GM18858 (cell line): ENCODE results near the gene PDE11A.
"Not testable (repeated sequence)": the region's sequence is repeated elsewhere in the genome, so short reads cannot be mapped to it uniquely, and the experiment has no call there.

Experiments
- ATAC-seq: cut with Tn5 transposase; IDR thresholded peaks from one replicate; pipeline ENCODE4 v1.9.1; 2021; ENCODE audit not compliant: unreplicated experiment

PDE11A gene

DNA sequence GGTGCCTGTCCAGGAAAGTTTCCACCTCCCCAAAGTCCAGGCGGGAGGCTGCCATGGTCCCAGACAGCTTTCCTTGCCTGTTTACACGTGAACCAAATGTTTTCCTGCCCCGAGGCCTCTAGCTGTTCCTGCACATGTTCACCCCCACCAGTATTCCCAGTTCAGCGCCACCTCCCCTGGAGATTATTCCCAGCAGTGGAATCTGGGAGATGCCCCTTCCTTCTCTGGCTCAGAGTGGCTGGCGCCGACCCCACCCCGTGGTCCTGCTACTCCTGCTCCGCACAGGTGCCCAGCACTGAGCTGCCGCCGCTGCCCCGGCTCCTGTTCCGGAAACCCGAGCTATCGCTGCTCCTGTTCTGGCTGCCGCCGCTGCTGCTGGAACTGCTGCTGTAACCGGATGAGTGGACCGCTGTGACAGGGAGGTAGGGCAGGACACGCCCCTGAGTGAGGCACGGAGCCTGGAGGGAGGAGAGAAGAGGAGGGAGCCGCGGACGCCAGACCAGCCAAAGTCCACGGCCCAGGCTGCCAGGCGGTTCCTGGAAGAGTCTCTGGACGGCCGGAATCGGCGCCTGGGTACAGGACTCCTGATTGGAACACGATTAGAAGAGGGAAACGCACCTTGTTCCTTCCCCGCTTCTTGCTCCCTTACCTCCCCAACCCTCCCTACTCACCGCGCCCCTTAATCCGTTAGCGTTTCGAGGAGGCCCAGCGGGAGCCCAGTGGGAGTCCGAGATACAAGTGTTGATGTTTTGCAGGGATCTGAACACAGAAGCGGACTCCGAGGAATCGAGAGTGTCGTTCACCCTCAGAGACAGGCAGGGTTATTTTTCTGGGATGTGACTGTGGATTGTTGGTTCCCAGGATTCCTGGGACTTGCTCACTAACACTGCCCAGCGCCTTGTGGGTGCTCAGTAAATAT is at the start of gene PDE11A:
Gene PDE11A (minus strand): TSS at position 395 of the 919 bp plus-strand sequence. CDS start 340 bp downstream, at position 55.
- ATAC-seq = no peak

DNA sequence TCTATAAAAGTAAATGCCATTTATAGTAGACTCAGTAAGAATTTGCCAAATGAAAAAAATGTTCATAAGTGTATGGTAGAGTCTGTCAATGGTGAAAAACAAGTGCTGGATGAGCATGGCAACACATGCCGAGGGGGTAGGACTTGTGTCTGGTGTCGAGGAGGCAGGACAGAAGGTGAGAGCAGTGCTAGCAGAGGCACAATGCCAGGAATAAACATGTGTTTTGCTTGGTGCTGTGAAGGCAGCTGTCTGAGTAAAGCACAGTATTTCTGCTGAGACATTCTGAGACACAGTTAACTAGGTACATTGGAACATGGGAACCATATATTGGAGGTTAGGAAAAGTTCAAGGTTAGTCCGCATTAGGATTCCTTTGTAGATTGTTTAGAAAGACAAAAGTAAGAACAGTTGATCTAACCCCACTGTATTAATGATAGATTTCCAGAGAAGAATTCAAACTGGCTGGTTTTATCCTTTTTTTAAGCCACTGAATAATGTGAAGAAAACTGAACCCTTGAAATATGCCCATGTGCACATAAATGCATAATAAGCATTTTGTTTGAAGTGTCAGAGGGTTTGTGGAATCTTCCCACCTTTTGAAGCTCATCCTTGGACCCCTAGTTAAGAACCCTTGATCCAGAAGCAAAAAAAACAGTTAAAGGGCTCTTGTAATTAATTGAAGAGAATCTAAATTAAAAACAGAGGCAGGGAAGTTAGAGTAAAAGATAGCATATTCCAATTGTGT is 46.8 kb upstream of the PDE11A start:
- ATAC-seq = no peak

GRCh38 chr2:178117725-178118124 is 45.1 kb upstream of the PDE11A start:
- no peak for ATAC-seq

DNA sequence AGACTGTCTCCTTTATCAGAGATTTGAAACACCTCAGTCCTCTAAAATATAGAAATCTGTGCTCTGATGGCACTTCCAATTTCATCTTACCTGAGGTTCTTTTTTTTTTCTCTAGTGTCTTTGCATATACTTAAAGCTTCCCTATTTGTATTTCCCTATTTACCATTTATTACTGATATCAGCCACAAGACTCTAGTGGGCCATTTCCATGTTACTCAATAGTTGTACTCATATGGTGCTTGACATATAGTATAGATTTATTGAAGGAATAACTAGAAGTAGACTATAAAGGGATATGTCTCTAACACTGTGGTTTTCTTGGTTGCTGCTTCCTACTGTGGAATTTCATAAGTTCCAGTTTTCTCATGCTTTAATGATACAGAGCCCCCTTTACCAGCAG is 42.7 kb upstream of the PDE11A start:
- ATAC-seq = no peak

DNA sequence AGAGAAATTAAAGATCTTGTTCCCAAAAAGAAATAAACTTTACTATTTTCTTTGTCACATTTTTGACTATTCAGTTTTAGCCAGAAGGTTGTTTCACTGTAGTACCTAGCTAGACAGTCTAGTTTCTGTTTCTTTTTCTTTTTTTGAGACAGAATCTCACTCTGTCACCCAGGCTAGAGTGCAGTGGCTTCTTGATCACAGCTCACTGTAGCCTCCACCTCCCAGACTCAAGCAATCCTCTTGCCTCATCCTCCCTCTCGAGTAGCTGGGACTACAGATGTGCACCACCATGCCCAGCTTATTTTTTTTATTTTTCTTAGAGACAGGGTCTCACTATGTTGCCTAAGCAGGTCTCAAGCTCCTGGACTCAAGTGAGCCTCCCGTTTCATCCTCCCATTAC is 41.9 kb upstream of the PDE11A start:
- peak; percentile 39 for ATAC-seq

DNA sequence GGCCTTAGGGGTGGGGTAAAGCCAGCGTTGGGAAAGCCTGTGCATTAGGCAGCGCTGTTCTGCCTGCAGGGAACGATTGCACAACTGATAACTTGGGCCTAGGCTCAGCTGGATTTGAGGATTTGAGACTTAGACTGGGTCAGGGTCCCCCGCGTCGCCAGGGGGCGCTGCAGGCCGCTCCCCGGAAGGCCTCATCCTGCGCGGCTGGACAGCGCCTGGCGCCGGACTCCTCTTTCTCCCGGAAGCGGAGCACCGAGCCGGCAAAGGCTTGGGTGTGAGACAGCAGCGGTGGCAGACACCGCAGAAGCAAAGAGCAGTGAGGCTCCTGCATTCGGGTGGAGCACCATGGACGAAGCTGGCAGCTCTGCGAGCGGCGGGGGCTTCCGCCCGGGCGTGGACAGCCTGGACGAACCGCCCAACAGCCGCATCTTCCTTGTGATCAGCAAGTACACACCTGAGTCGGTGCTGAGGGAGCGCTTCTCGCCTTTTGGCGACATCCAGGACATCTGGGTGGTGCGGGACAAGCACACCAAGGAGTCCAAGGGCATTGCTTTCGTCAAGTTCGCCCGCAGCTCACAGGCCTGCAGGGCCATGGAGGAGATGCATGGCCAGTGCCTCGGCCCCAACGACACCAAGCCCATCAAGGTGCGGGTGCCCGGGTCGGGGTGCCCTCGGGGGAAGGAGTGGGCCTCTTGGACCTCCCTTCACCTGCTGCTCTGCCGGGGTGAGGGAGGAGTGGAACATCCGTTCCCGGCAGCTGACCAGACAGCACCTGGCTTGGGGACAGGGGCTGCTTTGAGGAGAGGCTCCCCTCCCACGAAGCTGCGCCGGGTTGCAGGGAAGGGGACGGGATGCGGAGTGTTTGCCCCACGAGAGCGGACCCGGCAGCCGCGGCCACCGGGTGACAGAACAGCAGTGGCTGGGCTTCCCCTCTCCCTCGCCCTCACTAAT is 39.9 kb upstream of the PDE11A start, which contains the start of gene RBM45:
Gene RBM45 (plus strand): TSS at position 236 of the 951 bp plus-strand sequence. CDS start 110 bp downstream, at position 346.
- peak; percentile 88 for ATAC-seq

DNA sequence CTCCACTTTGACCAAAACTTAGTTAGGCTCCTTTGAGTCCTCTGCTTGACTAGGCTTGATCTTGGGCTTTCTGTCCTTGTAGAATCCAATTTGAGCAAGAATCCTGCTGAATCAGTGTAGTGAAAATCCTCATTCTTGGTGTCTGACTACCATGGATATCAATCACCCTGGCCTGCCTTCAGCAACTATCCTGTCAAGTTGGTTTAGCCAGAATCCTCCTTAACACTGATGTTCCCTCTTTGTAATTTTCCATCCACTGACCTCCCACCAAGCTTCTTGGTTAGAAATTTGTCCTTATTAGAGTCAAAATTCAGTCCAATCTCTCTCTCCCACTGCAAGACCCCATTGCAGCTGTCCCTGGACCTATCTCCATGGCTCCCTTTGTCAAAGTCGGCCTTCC is 39.2 kb upstream of the PDE11A start:
- no peak for ATAC-seq

GRCh38 chr2:178110681-178111080 is 38.1 kb upstream of the PDE11A start:
- no peak for ATAC-seq

DNA sequence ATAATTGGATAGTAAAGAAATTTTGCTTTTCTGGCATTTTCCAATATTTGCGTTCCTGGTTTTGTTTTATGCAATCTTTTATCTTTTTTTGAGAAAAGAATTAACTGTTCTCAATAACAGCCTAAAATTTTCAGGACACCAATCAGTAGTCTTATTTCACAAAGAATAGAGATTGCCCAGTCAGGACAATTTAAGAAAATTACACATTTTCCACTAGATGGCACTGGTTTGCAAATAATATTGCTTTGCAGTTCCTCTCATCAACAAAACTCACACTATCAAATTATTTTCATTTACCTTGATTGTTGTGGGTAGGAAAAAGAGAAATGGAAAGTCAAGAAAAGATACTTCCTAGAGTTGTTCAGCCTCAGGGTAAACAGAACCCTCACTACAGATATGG is 37.2 kb upstream of the PDE11A start:
- no peak for ATAC-seq

DNA sequence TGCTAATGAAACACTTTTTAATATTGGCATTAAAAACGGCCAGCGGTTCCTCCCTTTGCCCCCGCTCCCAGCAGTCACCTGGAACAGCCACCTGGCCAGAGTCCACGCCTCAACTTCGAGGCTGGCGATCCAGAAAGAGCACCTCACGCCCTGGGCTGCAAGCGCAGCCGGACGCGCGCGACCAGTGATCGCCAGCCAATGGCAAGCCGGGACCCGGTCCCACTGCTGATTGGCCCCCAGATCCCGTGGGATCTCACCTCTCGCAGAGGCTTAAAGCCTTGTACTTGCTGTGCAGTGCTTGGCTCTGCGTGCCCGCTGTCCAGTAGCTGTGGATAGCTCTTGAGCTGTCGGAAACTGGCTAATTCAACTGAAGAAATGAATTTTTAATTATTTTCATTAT is 35.6 kb upstream of the PDE11A start:
- no peak for ATAC-seq

- no peak for ATAC-seq
These were observed 33.5 kb upstream of the PDE11A start for GRCh38 chr2:178106053-178106452.

- ATAC-seq = no peak
These were observed 33.0 kb upstream of the PDE11A start for GRCh38 chr2:178105566-178105965.

GRCh38 chr2:178101321-178102079 is 28.9 kb upstream of the PDE11A start:
- ATAC-seq = no peak

DNA sequence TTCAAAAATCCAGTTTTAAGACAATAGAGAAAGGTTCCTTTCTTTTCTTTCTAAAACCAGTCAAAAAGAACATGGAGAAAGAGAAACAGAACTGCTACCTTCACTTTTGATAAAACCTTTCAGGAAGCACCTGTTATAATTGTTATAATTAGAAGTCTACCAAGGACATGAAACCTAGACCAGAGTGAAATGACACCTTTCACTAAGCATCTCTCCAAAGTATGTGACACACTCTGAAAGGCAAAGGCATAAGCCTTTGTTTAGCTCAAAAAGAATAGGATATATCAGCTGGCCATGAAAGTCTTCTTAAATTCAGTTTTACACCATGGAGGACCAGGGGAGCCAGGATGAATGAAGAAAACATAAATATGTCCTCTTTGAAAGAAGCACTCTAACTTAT is 20.9 kb upstream of the PDE11A start:
- ATAC-seq = no peak

- no peak for ATAC-seq
These were observed 16.2 kb upstream of the PDE11A start for GRCh38 chr2:178088774-178089270.

GRCh38 chr2:178084273-178084672 is 11.7 kb upstream of the PDE11A start:
- ATAC-seq = no peak

- ATAC-seq = no peak
These were observed 9.9 kb upstream of the PDE11A start for GRCh38 chr2:178082408-178083045.

GRCh38 chr2:178079279-178079678 is 6.7 kb upstream of the PDE11A start:
- not testable (repeated sequence) for ATAC-seq

DNA sequence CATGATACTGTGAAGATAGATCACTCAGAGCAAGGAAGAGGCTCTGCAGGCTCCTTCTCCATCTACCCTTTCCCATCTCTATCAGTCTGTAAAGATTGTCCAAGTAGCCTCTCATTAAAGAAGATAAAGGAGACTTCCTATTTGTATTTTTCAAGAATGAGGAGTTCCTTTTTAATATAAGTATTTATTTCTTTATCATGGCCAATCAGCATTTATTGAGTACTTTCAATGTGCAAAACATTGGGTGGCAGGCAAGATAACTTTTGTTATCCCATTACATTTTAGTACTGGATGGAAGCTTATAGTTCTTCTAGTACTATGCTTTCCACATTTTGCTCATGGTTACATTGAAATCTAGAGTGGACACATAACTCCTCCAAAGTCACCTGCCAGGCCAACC is 3.6 kb upstream of the PDE11A start:
- no peak for ATAC-seq

DNA sequence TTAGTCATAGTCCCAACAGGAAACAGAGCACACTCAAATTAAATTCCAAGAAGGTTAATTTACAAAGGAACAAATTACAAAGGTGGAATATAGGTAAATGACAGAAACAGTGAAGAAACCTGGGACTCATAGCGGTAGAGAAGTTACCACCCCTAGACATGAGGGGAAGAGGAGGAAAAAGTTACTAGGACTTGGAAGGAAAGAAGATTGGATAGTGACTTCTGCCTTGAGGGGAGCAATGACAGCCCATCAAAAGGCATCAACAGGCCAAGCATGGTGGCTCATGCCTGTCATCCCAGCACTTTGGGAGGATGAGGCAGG is 2.4 kb upstream of the PDE11A start:
- ATAC-seq = no peak
